ENCODE results near the gene GLOD5.

The GLOD5 gene

GRCh38 chrX:48801280-48802088 lies 39.9 kb downstream of the GLOD5 start, which contains the start of gene HDAC6 (continued):
- TF ChIP-seq ZNF341 (tag by site-specific recombination; IDR thresholded peaks at IDR 0.05; ENCODE audit: low read depth) (peak; percentile 88; the same call in 1 of the 2 replicates), HIC1 (tag by site-specific recombination; IDR thresholded peaks at IDR 0.05) (peak; percentile 97), ZNF394 (tag by site-specific recombination; IDR thresholded peaks at IDR 0.05; ENCODE audit: borderline replicate concordance) (peak; percentile 50), REPIN1 (tag by site-specific recombination; IDR thresholded peaks at IDR 0.05; ENCODE audit: low read depth) (no peak), ZNF449 (tag by site-specific recombination; IDR thresholded peaks at IDR 0.05) (0 out of 2 replicates have a peak, but pooled peaks have one; percentile 67), ZNF777 (tag by site-specific recombination; IDR thresholded peaks at IDR 0.05; ENCODE audit: borderline replicate concordance) (0 out of 2 replicates have a peak, but pooled peaks have one; percentile 46), SALL2 (tag by site-specific recombination; IDR thresholded peaks at IDR 0.05; ENCODE audit: borderline replicate concordance) (no peak), ZBTB26 (tag by site-specific recombination; optimal IDR thresholded peaks at IDR 0.05) (peak; percentile 92), REST (tag by site-specific recombination; IDR thresholded peaks at IDR 0.05) (no peak), EGR2 (tag by site-specific recombination; IDR thresholded peaks at IDR 0.05; ENCODE audit: low read depth) (peak; percentile 82), ZIC2 (tag by site-specific recombination; IDR thresholded peaks at IDR 0.05) (peak; percentile 70; the same call in 1 of the 2 replicates), ZNF48 (tag by site-specific recombination; IDR thresholded peaks at IDR 0.05) (no peak), ZNF18 (tag by site-specific recombination; IDR thresholded peaks at IDR 0.05) (no peak), KLF17 (tag by site-specific recombination; IDR thresholded peaks at IDR 0.05) (peak; percentile 91), ZNF133 (tag by site-specific recombination; IDR thresholded peaks at IDR 0.05) (no peak), ZFP69B (tag by site-specific recombination; IDR thresholded peaks at IDR 0.05) (no peak; the same call in 1 of the 2 replicates), KLF16 (tag by site-specific recombination; IDR thresholded peaks at IDR 0.05) (peak; percentile 91), ATF2 (tag by site-specific recombination; IDR thresholded peaks at IDR 0.05; ENCODE audit: low read depth) (peak; percentile 88), ZNF600 (tag by site-specific recombination; IDR thresholded peaks at IDR 0.05) (peak; percentile 93), SP7 (tag by site-specific recombination; IDR thresholded peaks at IDR 0.05) (peak; percentile 83), INSM2 (tag by site-specific recombination; IDR thresholded peaks at IDR 0.05) (peak; percentile 68), ZFP41 (tag by site-specific recombination; IDR thresholded peaks at IDR 0.05; ENCODE audit: borderline replicate concordance) (no peak)

All from HEK293 (cell line).